Left lung (tissue), 10 donors: ENCODE results near the gene MYEF2. TPM values are rescaled to one million over a fixed set of nuclear protein-coding genes. Genes with fewer than 3 reads are reported as not detected.

Experiments
- ATAC-seq: fragments of 200-7000 bp; cut with Tn5 transposase; one replicate; pipeline ENCODE4 v1.9.1; 2020; ENCODE audit warnings: moderate library complexity
- DNase-seq, 4 donors: peaks; one replicate each; pipeline ENCODE4 v3.0.0-alpha.2; 2013 to 2020
- H3K27ac ChIP-seq, 2 donors: fragments of 200-600 bp; sonication (generic) in 1 of 2; one replicate each; pipeline versions ENCODE4 v1.5.0 to v1.8.0; 2020 to 2021
- H3K27me3 ChIP-seq, 2 donors: fragments of 200-600 bp; sonication (generic) in 1 of 2; one replicate each; pipeline versions ENCODE4 v1.5.0 to v1.8.0; 2020 to 2021
- H3K36me3 ChIP-seq, 2 donors: fragments of 200-600 bp; sonication (generic) in 1 of 2; one replicate each; pipeline versions ENCODE4 v1.5.0 to v1.8.0; 2020 to 2021
- H3K4me1 ChIP-seq, 2 donors: fragments of 200-600 bp; one replicate each; pipeline ENCODE4 v1.8.0; 2021
- H3K4me3 ChIP-seq, 2 donors: fragments of 200-600 bp; sonication (generic) in 1 of 2; one replicate each; pipeline versions ENCODE4 v1.5.0 to v1.8.0; 2020 to 2021; ENCODE audit warnings: mild to moderate bottlenecking in 1 of 2
- H3K9me3 ChIP-seq, 2 donors: fragments of 200-600 bp; sonication (generic) in 1 of 2; one replicate each; pipeline versions ENCODE4 v1.5.0 to v1.8.0; 2020 to 2021
- CTCF ChIP-seq, 2 donors: fragments of 200-600 bp; sonication (generic) in 1 of 2; IDR thresholded peaks; one replicate each; pipeline versions ENCODE4 v1.5.0 to v1.8.0; 2021; ENCODE audit warnings: antibody characterized with exemption in 2 of 2
- intact Hi-C, 2 donors: fragments of 100-400 bp; cut with DNase I; formaldehyde crosslinking; loops; one replicate each; pipeline versions ENCODE4 v1.11.2 to v1.14.2; 2022
- polyA plus RNA-seq, 6 donors: library from polyadenylated mRNA; unstranded; fragments of 120-200 nt; gene quantifications; one replicate each; pipeline ENCODE4 v1.2.1, GENCODE V29; 2013; ENCODE audit not compliant: insufficient read length in 6 of 6
- total RNA-seq, 2 donors: library from RNA; stranded (reverse); fragmentation: NEBNext Ultra II Directional; extraction: Animal tissue kit (Norgen Biotek cat#: 25700); gene quantifications; one replicate each; pipeline ENCODE4 v1.2.1, GENCODE V29; 2021
- donor health status: DM: no; HTN: yes; CAD: no.
- donor health status: DM: no; HTN: no; CAD: no.

MYEF2 gene
- total and polyA plus RNA-seq, 8 donors, result 19.7 to 67.3 (median 48.1) TPM

DNA sequence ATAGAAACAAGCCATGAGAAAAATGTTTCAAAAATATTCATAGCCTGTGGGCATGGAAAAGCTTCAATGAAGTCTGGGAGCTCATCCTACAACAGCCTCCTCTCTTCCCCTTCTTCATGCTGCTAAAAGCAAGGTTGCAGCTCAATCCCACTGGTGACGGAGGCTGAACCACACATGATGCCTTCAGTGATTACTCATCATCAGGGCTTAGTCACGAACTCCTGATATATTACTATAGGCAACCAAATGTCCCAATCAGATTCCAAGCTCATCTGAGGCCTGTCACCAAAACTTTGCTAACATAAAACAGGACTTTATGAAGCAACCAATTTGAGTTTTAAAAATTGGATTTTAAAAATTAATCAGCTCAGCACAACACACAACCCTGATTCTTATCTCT, 81.3 kb downstream of the MYEF2 start:
- no peak for ATAC-seq
- intact Hi-C loops, result no loop called here
- Histone ChIP-seq H3K36me3 (no peaks in the 10 kb centered on the region), H3K4me1 (no peaks in the 10 kb centered on the region), H3K9me3 (no peaks in the 10 kb centered on the region), H3K27ac (no peak overlapping the region), H3K4me3 (no peak overlapping the region), H3K27me3 (no peaks in the 10 kb centered on the region)
- DNase-seq, result no peak
- no peak for TF ChIP-seq CTCF (IDR thresholded peaks at IDR 0.05)

GRCh38 chr15:48096355-48096786, 81.7 kb downstream of the MYEF2 start:
- intact Hi-C loops, result no loop called here
- Histone ChIP-seq H3K27ac (no peak overlapping the region), H3K4me3 (no peak overlapping the region), H3K36me3 (no peaks in the 10 kb centered on the region), H3K4me1 (no peaks in the 10 kb centered on the region), H3K9me3 (no peaks in the 10 kb centered on the region), H3K27me3 (no peaks in the 10 kb centered on the region)
- no peak for DNase-seq
- no peak for ATAC-seq
- TF ChIP-seq CTCF (IDR thresholded peaks at IDR 0.05), result no peak

- Histone ChIP-seq H3K4me3 (no peak overlapping the region), H3K4me1 (no peaks in the 10 kb centered on the region), H3K36me3 (no peaks in the 10 kb centered on the region), H3K27ac (no peak overlapping the region), H3K9me3 (no peaks in the 10 kb centered on the region), H3K27me3 (no peaks in the 10 kb centered on the region)
- no peak for TF ChIP-seq CTCF (IDR thresholded peaks at IDR 0.05)
- DNase-seq, result no peak
- no peak for ATAC-seq
- intact Hi-C loops, result no loop called here
Measured at GRCh38 chr15:48091522-48091921, 86.6 kb downstream of the MYEF2 start.

DNA sequence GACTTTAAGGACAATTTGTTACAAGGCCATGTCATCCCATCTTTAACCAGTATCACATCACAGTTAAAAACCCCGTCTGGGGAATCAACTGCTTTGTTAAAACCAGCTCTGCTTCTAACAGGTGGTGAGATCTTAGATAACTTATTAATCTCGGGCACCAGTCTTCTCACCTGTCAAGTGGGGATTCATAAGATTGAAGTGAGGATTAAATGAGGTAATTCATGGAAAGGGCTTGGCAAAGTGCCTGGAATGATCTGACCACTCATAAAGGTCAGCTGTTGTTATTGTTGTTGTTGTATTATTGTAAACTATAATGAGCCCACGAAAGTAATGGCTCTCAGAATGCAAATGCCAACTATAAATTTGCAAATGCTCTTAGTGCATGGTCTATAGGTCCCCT, 87.4 kb downstream of the MYEF2 start:
- no peak for DNase-seq
- Histone ChIP-seq H3K9me3 (no peaks in the 10 kb centered on the region), H3K4me3 (no peak overlapping the region), H3K27me3 (no peaks in the 10 kb centered on the region), H3K27ac (no peak overlapping the region), H3K36me3 (no peaks in the 10 kb centered on the region), H3K4me1 (no peaks in the 10 kb centered on the region)
- no peak for ATAC-seq
- intact Hi-C loops, result no loop called here
- TF ChIP-seq CTCF (IDR thresholded peaks at IDR 0.05), result no peak

GRCh38 chr15:48090115-48090514, 88.0 kb downstream of the MYEF2 start:
- DNase-seq, result no peak
- no peaks in the 10 kb centered on the region for H3K27me3 ChIP-seq
- intact Hi-C loops, result no loop called here

More at GRCh38 chr15:48090115-48090514, 88.0 kb downstream of the MYEF2 start:
- no peaks in the 10 kb centered on the region for H3K4me1 ChIP-seq
- TF ChIP-seq CTCF (IDR thresholded peaks at IDR 0.05), result no peak
- no peak overlapping the region for H3K27ac ChIP-seq
- no peaks in the 10 kb centered on the region for H3K36me3 ChIP-seq
- ATAC-seq, result no peak
- H3K9me3 ChIP-seq, result no peaks in the 10 kb centered on the region
- no peak overlapping the region for H3K4me3 ChIP-seq
